IMR-90 (cell line): ENCODE measurements around the gene SAAL1. TPM values are rescaled to one million over a fixed set of nuclear protein-coding genes. Genes with fewer than 3 reads are reported as not detected.

Experiments
- ATAC-seq: fragments of 200-7000 bp; cut with Tn5 transposase; 2 replicates; pipeline ENCODE4 v1.9.1; 2020; ENCODE audit warnings: low read depth, mild to moderate bottlenecking, moderate library complexity
- BruUV-seq: library from RNA; stranded (reverse); fragments of 400-500 nt; replicated peaks from 2 replicates; lab custom pipeline; 2021; lab: Mats Ljungman, UMichigan
- CTCF ChIA-PET: fragments of 300-600 bp; formaldehyde crosslinking; extraction: SDS; loops from one replicate; lab custom pipeline; 2021; ENCODE audit warnings: antibody characterized with exemption; lab: Yijun Ruan, JAX
- POLR2A ChIA-PET: fragments of 300-600 bp; sonication (Branson Sonifier 250); formaldehyde crosslinking; loops from one replicate; lab custom pipeline; 2022; ENCODE audit warnings: antibody characterized with exemption; ENCODE audit not compliant: unreplicated experiment; lab: Charles Lee
- DNase-seq: peaks from one replicate; pipeline ENCODE4 v3.0.0; 2013
- H2AFZ ChIP-seq: replicated peaks from 2 replicates; pipeline ENCODE3; 2013; ENCODE audit warnings: low read length, mild to moderate bottlenecking; ENCODE audit not compliant: poor library complexity
- H2AK5ac ChIP-seq: 2 replicates; pipeline ENCODE4 v1.6.1; 2013; ENCODE audit warnings: low read depth, low read length, inconsistent platforms
- H2AK9ac ChIP-seq: replicated peaks from 2 replicates; pipeline ENCODE3; 2013; ENCODE audit warnings: mild to moderate bottlenecking, low read depth, low read length, moderate library complexity; ENCODE audit not compliant: poor library complexity
- H2BK120ac ChIP-seq: 2 replicates; pipeline ENCODE4 v1.6.1; 2013; ENCODE audit warnings: low read depth, low read length, inconsistent platforms
- H2BK15ac ChIP-seq: 3 replicates; pipeline ENCODE4 v1.6.1; 2013; ENCODE audit warnings: low read depth, low read length, inconsistent platforms
- H2BK20ac ChIP-seq: 2 replicates; pipeline ENCODE4 v1.6.1; 2013; ENCODE audit warnings: low read depth, mild to moderate bottlenecking, inconsistent platforms, low read length, moderate library complexity
- H2BK5ac ChIP-seq: 2 replicates; pipeline ENCODE4 v1.6.1; 2013; ENCODE audit warnings: mild to moderate bottlenecking, low read depth, low read length, inconsistent platforms; ENCODE audit not compliant: poor library complexity, severe bottlenecking
- H3K14ac ChIP-seq: replicated peaks from 2 replicates; pipeline ENCODE4 v1.6.1; 2013; ENCODE audit warnings: low read depth, low read length, inconsistent platforms
- H3K18ac ChIP-seq: 2 replicates; pipeline ENCODE4 v1.6.1; 2013; ENCODE audit warnings: low read depth, low read length, control low read depth
- H3K23ac ChIP-seq: 2 replicates; pipeline ENCODE4 v1.6.1; 2013; ENCODE audit warnings: low read depth, low read length, inconsistent platforms
- H3K27ac ChIP-seq: 2 replicates; pipeline ENCODE4 v1.5.1; 2013; ENCODE audit warnings: mild to moderate bottlenecking, control low read depth, low read length; ENCODE audit not compliant: insufficient read depth
- H3K27me3 ChIP-seq: 2 replicates; pipeline ENCODE4 v1.6.1; 2013; ENCODE audit warnings: low read length; ENCODE audit not compliant: control insufficient read depth, insufficient read depth
- H3K36me3 ChIP-seq: 2 replicates; pipeline ENCODE4 v1.6.1; 2013; ENCODE audit warnings: low read length, mixed read lengths; ENCODE audit not compliant: control insufficient read depth, insufficient read depth
- H3K4ac ChIP-seq: 2 replicates; pipeline ENCODE4 v1.6.1; 2013; ENCODE audit warnings: low read depth, low read length, inconsistent platforms
- H3K4me1 ChIP-seq: 2 replicates; pipeline ENCODE4 v1.6.1; 2013; ENCODE audit warnings: low read length, mixed read lengths; ENCODE audit not compliant: control insufficient read depth, insufficient read depth
- H3K4me2 ChIP-seq: 2 replicates; pipeline ENCODE4 v1.6.1; 2013; ENCODE audit warnings: low read depth, mild to moderate bottlenecking, control low read depth, low read length, moderate library complexity
- H3K4me3 ChIP-seq: 2 replicates; pipeline ENCODE4 v1.5.1; 2013; ENCODE audit warnings: low read depth, mild to moderate bottlenecking, control low read depth, low read length, moderate library complexity; ENCODE audit not compliant: insufficient read depth
- H3K56ac ChIP-seq: 2 replicates; pipeline ENCODE4 v1.6.1; 2013; ENCODE audit warnings: low read length, inconsistent platforms; ENCODE audit not compliant: insufficient read depth; ENCODE audit errors: extremely low read depth
- H3K79me1 ChIP-seq, 2 experiments: 2 replicates each; pipeline ENCODE4 v1.6.1; 2013; ENCODE audit warnings: low read length in 2 of 2, inconsistent platforms in 1 of 2, low read depth in 1 of 2
- H3K9ac ChIP-seq: 2 replicates; pipeline ENCODE4 v1.6.1; 2013; ENCODE audit warnings: low read depth, low read length, control low read depth
- H3K9me1 ChIP-seq: 2 replicates; pipeline ENCODE4 v1.6.1; 2013; ENCODE audit warnings: low read length, inconsistent platforms; ENCODE audit not compliant: insufficient read depth
- H3K9me3 ChIP-seq: 2 replicates; pipeline ENCODE4 v1.6.1; 2013; ENCODE audit warnings: low read length; ENCODE audit not compliant: control insufficient read depth, insufficient read depth
- H4K20me1 ChIP-seq: 2 replicates; pipeline ENCODE4 v1.6.1; 2013; ENCODE audit warnings: low read length, inconsistent platforms; ENCODE audit not compliant: insufficient read depth
- H4K5ac ChIP-seq: 2 replicates; pipeline ENCODE4 v1.6.1; 2013; ENCODE audit warnings: mild to moderate bottlenecking, low read depth, low read length, control low read depth
- H4K8ac ChIP-seq, 2 experiments: 2 replicates each; pipeline ENCODE4 v1.6.1; 2013; ENCODE audit warnings: low read depth in 2 of 2, low read length in 2 of 2, control low read depth in 1 of 2, inconsistent platforms in 1 of 2
- H4K91ac ChIP-seq: 2 replicates; pipeline ENCODE4 v1.6.1; 2013; ENCODE audit warnings: low read depth, low read length, inconsistent platforms; ENCODE audit not compliant: insufficient read depth
- BHLHE40 ChIP-seq: fragments of 150-350 bp; IDR thresholded peaks from 2 replicates; pipeline ENCODE4 v1.6.1; 2016; ENCODE audit warnings: mild to moderate bottlenecking, low read depth, low read length
- CEBPB ChIP-seq: IDR thresholded peaks from 2 replicates; pipeline ENCODE4 v1.6.1; 2012; ENCODE audit warnings: low read depth, low read length, improper control_type of control experiment
- CHD1 ChIP-seq: IDR thresholded peaks from 2 replicates; pipeline ENCODE4 v1.6.1; 2012; ENCODE audit warnings: low read depth, low read length, improper control_type of control experiment
- CTCF ChIP-seq: conservative IDR thresholded peaks from 2 replicates; pipeline ENCODE4 v1.5.1; 2012; ENCODE audit warnings: mild to moderate bottlenecking, low read depth, low read length, improper control_type of control experiment
- FOS ChIP-seq: fragments of 150-350 bp; IDR thresholded peaks from 2 replicates; pipeline ENCODE4 v1.6.1; 2016; ENCODE audit warnings: low read depth, low read length
- MAFK ChIP-seq: IDR thresholded peaks from 2 replicates; pipeline ENCODE4 v1.6.1; 2012; ENCODE audit warnings: low read depth, low read length, improper control_type of control experiment
- MAZ ChIP-seq: IDR thresholded peaks from 2 replicates; pipeline ENCODE4 v1.6.1; 2012; ENCODE audit warnings: low read depth, mild to moderate bottlenecking, low read length, improper control_type of control experiment, moderate library complexity, borderline replicate concordance
- MXI1 ChIP-seq: IDR thresholded peaks from 2 replicates; pipeline ENCODE4 v1.6.1; 2012; ENCODE audit warnings: low read depth, mild to moderate bottlenecking, low read length, moderate library complexity, borderline replicate concordance
- NFE2L2 ChIP-seq: fragments of 150-350 bp; IDR thresholded peaks from 2 replicates; pipeline ENCODE4 v1.6.1; 2016; ENCODE audit warnings: low read depth, mild to moderate bottlenecking, low read length
- RAD21 ChIP-seq: IDR thresholded peaks from 2 replicates; pipeline ENCODE4 v1.6.1; 2012; ENCODE audit warnings: low read length, improper control_type of control experiment
- RCOR1 ChIP-seq: IDR thresholded peaks from 2 replicates; pipeline ENCODE4 v1.6.1; 2012; ENCODE audit warnings: mild to moderate bottlenecking, low read length, improper control_type of control experiment; ENCODE audit not compliant: insufficient replicate concordance
- SMC3 ChIP-seq: fragments of 150-350 bp; IDR thresholded peaks from 2 replicates; pipeline ENCODE4 v1.6.1; 2016; ENCODE audit warnings: low read depth, mild to moderate bottlenecking, antibody characterized with exemption, low read length, moderate library complexity
- WGBS, 2 experiments: methylation state at CpG; one replicate each; pipeline versions ENCODE4 v1.1.5 to v1.1.7; 2013; ENCODE audit warnings: missing lambda C conversion rate in 2 of 2; ENCODE audit not compliant: insufficient read length in 1 of 2; ENCODE audit errors: extremely low coverage in 2 of 2; 5-methylcytosine and 5-hydroxymethylcytosine counted together
- dilution Hi-C: fragments of 300-500 bp; cut with HindIII; formaldehyde crosslinking; loops from one replicate; pipeline ENCODE4 v1.14.3; 2018; ENCODE audit warnings: low sequenced_read_pairs; ENCODE audit not compliant: unreplicated experiment
- in situ Hi-C: fragments of 300-500 bp; cut with MboI; formaldehyde crosslinking; loops from 3 replicates; pipeline ENCODE4 v1.14.3; 2019; ENCODE audit warnings: low sequenced_read_pairs, inconsistent platforms, mixed read lengths
- intact Hi-C: fragments of 100-400 bp; cut with micrococcal nuclease; formaldehyde crosslinking; loops from 2 replicates; pipeline ENCODE4 v1.10.0; 2022
- polyA plus RNA-seq, 3 experiments: library from polyadenylated mRNA; depleted of rRNA; stranded (reverse); fragments of >200 nt; gene quantifications; 2 replicates each; pipeline ENCODE4 v1.2.3, GENCODE V29; 2012; ENCODE audit warnings: low replicate concordance in 1 of 3
- total RNA-seq: library from RNA; depleted of rRNA; stranded (reverse); fragments of >200 nt; gene quantifications from 2 replicates; pipeline ENCODE4 v1.2.3, GENCODE V29; 2012

Gene SAAL1
- total and polyA plus RNA-seq, 2 of the 4 experiments (the other 2 are of a cell fraction), result 12.5 to 12.8 TPM

- Histone ChIP-seq H4K20me1 (no peaks in the 10 kb centered on the region), H4K8ac (no peak overlapping the region), H3K36me3 (peaks cover 7% of the 10 kb centered on the region), H2BK20ac (no peak overlapping the region), H2BK120ac (no peak overlapping the region), H3K9ac (no peak overlapping the region), H3K56ac (no peak overlapping the region), H2BK15ac (no peak overlapping the region), H3K4ac (no peak overlapping the region), H4K91ac (no peak overlapping the region), H3K14ac (no peak overlapping the region), H3K4me3 (no peak overlapping the region), H3K23ac (no peak overlapping the region), H3K4me2 (no peak overlapping the region), H4K5ac (no peak overlapping the region), H3K9me3 (no peaks in the 10 kb centered on the region), H2AK9ac (no peak overlapping the region), H2AK5ac (no peak overlapping the region), H3K4me1 (0 out of 2 replicates have a peak, but pooled peaks cover 2% of the 10 kb centered on the region), H3K9me1 (peaks cover 6% of the 10 kb centered on the region; the same call in 1 of the 2 replicates), H2AFZ (no peak overlapping the region), H3K18ac (no peak overlapping the region), H2BK5ac (no peak overlapping the region), H3K27ac (no peak overlapping the region), H3K79me1 (no peaks in the 10 kb centered on the region), H3K27me3 (no peaks in the 10 kb centered on the region)
- intact Hi-C loops, result no loop called here
- BruUV-seq, result no TSS peak
- ChIA-PET POLR2A (no interaction called here), CTCF (interaction anchor here (1.0 kb wide), 1 partner anchor 26 kb away, joined by 3 read pairs; no protein-coding TSS in a partner anchor)
- in situ Hi-C loops, result no loop called here
- DNase-seq (no peak), ATAC-seq (no peak)
- WGBS, 2 experiments, result 100% methylated on average over 1 of the region's 4 CpGs; no CpG with 5 or more reads in 1 of the 2 experiments
- TF ChIP-seq CEBPB, result no peak
- TF ChIP-seq SMC3, result no peak
- no peak for TF ChIP-seq MAFK
- TF ChIP-seq BHLHE40, result no peak
- TF ChIP-seq CTCF, result no peak
- TF ChIP-seq NFE2L2, result no peak
- no peak for TF ChIP-seq MXI1
- TF ChIP-seq CHD1, result no peak
- TF ChIP-seq RCOR1, result no peak
- TF ChIP-seq FOS, result no peak
- TF ChIP-seq RAD21, result no peak
- TF ChIP-seq MAZ, result no peak
- dilution Hi-C loops, result no loop called here
Observed at GRCh38 chr11:18080451-18080850, 25.4 kb downstream of the SAAL1 start.
